GM19468 (cell line): ENCODE measurements around the gene TNPO1.

Experiments
- ATAC-seq: cut with Tn5 transposase; IDR thresholded peaks from one replicate; pipeline ENCODE4 v1.9.1; 2021; ENCODE audit warnings: mild to moderate bottlenecking, moderate library complexity, moderate number of reproducible peaks; ENCODE audit not compliant: unreplicated experiment; ENCODE audit errors: extremely low read depth

The TNPO1 gene

GRCh38 chr5:72817076-72817481 is 618 bp downstream of the TNPO1 start:
- peak; percentile 4 for ATAC-seq

- no peak for ATAC-seq
These were observed 1.3 kb downstream of the TNPO1 start for GRCh38 chr5:72817671-72818266.

- ATAC-seq = no peak
These were observed 2.5 kb downstream of the TNPO1 start for GRCh38 chr5:72818866-72819534.

GRCh38 chr5:72821776-72822175 is 5.3 kb downstream of the TNPO1 start:
- no peak for ATAC-seq

GRCh38 chr5:72822944-72823343 is 6.5 kb downstream of the TNPO1 start:
- ATAC-seq = no peak

- ATAC-seq = no peak
These were observed 13.2 kb downstream of the TNPO1 start for GRCh38 chr5:72829707-72830106.

GRCh38 chr5:72830362-72830761 is 13.9 kb downstream of the TNPO1 start:
- ATAC-seq = no peak

GRCh38 chr5:72831685-72832084 is 15.2 kb downstream of the TNPO1 start:
- ATAC-seq = no peak

- ATAC-seq = no peak
These were observed 18.5 kb downstream of the TNPO1 start for GRCh38 chr5:72834924-72835323.

GRCh38 chr5:72835633-72836032 is 19.2 kb downstream of the TNPO1 start:
- no peak for ATAC-seq

GRCh38 chr5:72836810-72837209 is 20.3 kb downstream of the TNPO1 start:
- ATAC-seq = no peak

- ATAC-seq = no peak
These were observed 21.1 kb downstream of the TNPO1 start for GRCh38 chr5:72837524-72838096.

- no peak for ATAC-seq
These were observed 23.6 kb downstream of the TNPO1 start for GRCh38 chr5:72840041-72840440.

GRCh38 chr5:72841756-72842535 is 25.5 kb downstream of the TNPO1 start:
- no peak for ATAC-seq

GRCh38 chr5:72842816-72843215 is 26.4 kb downstream of the TNPO1 start:
- ATAC-seq = no peak

- no peak for ATAC-seq
These were observed 27.8 kb downstream of the TNPO1 start for GRCh38 chr5:72844218-72844603.

GRCh38 chr5:72845889-72846288 is 29.4 kb downstream of the TNPO1 start:
- no peak for ATAC-seq

- ATAC-seq = no peak
These were observed 30.0 kb downstream of the TNPO1 start for GRCh38 chr5:72846483-72846882.

GRCh38 chr5:72847439-72847838 is 31.0 kb downstream of the TNPO1 start:
- ATAC-seq = no peak

- ATAC-seq = peak; percentile 54
These were observed 31.6 kb downstream of the TNPO1 start for GRCh38 chr5:72847989-72848473.
